GM13977 (cell line): ENCODE results near the gene TSPAN8.
"Not testable (repeated sequence)": the region's sequence is repeated elsewhere in the genome, so short reads cannot be mapped to it uniquely, and the experiment has no call there.

ENCODE experiments used
- DNase-seq: peaks from one replicate; pipeline ENCODE4 v3.0.0; 2012; ENCODE audit warnings: low spot score
- in situ Hi-C: fragments of 300-500 bp; cut with MboI; formaldehyde crosslinking; loops from one replicate; pipeline ENCODE4 v1.12.0; 2022; ENCODE audit warnings: low sequenced_read_pairs, low pct_unique_long_range_greater_than_20kb, mixed read lengths, inconsistent platforms; ENCODE audit not compliant: unreplicated experiment
- TF ChIP-seq, protein P1 (sequence below): IDR thresholded peaks from 2 replicates; pipeline ENCODE4 v1.5.1; 2012; ENCODE audit warnings: mild to moderate bottlenecking, control low read depth; ENCODE audit not compliant: insufficient read depth; ENCODE audit errors: extremely low read depth, missing control alignments

The TSPAN8 gene

GRCh38 chr12:71159264-71159663 is 1.5 kb upstream of the TSPAN8 start:
- TF ChIP-seq, protein P1, sequence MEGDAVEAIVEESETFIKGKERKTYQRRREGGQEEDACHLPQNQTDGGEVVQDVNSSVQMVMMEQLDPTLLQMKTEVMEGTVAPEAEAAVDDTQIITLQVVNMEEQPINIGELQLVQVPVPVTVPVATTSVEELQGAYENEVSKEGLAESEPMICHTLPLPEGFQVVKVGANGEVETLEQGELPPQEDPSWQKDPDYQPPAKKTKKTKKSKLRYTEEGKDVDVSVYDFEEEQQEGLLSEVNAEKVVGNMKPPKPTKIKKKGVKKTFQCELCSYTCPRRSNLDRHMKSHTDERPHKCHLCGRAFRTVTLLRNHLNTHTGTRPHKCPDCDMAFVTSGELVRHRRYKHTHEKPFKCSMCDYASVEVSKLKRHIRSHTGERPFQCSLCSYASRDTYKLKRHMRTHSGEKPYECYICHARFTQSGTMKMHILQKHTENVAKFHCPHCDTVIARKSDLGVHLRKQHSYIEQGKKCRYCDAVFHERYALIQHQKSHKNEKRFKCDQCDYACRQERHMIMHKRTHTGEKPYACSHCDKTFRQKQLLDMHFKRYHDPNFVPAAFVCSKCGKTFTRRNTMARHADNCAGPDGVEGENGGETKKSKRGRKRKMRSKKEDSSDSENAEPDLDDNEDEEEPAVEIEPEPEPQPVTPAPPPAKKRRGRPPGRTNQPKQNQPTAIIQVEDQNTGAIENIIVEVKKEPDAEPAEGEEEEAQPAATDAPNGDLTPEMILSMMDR: no peak
- in situ Hi-C loops: no loop called here
- no peak for DNase-seq

- TF ChIP-seq, protein P1: no peak
- DNase-seq: no peak
- in situ Hi-C loops: no loop called here
These were observed 623 bp upstream of the TSPAN8 start for GRCh38 chr12:71158361-71158882.

GRCh38 chr12:71155225-71155624 is 2.6 kb downstream of the TSPAN8 start:
- TF ChIP-seq, protein P1: no peak
- no peak for DNase-seq
- in situ Hi-C loops: no loop called here

DNA sequence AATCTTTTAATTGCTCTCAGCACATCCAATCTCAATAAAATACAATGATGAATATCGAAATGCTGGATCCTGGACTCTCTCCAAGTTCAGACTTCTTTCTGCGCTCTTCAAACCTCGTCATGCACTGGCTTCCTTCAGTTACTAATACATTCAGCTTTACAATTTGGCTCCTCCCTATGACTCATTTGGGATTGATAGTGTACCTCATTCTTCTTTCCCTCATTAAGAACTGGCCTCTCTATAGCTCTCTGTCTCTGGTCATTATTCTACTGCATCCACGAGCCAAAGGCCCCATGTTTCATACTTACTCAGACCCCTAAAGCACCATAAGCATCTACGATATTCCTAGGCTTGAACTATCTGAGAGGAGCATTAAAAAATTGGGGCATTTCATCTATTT is 4.9 kb downstream of the TSPAN8 start:
- in situ Hi-C loops: no loop called here
- no peak for DNase-seq
- TF ChIP-seq, protein P1: no peak

GRCh38 chr12:71150041-71150440 is 7.8 kb downstream of the TSPAN8 start:
- in situ Hi-C loops, DNase-seq: not testable (repeated sequence)

DNA sequence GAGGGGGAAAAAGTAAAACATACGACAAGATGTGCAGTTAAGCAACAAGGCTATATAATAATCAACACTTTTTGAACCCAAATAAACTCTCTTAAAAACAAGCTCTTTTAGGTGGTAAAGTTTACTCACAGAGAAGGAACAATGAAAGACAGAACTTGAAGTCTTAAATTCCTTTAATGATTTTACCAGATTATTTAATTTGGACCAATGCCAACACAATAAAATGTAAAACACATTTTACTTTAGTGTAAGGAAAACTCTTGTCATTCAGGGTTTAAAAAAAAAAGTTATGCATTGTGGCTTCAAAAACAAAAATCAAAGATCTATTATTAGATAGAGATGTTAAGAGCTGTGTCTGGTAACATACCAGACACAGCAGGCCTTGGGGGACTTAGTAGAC is 13.1 kb downstream of the TSPAN8 start:
- DNase-seq: no peak
- TF ChIP-seq, protein P1: no peak
- in situ Hi-C loops: no loop called here

- in situ Hi-C loops: no loop called here
- TF ChIP-seq, protein P1: no peak
- no peak for DNase-seq
These were observed 14.8 kb downstream of the TSPAN8 start for GRCh38 chr12:71142956-71143355.
